ENCODE results near the gene KIF14. TPM values are rescaled to one million over a fixed set of nuclear protein-coding genes. Genes with fewer than 3 reads are reported as not detected.
"Not testable (repeated sequence)": the region's sequence is repeated elsewhere in the genome, so short reads cannot be mapped to it uniquely, and the experiment has no call there.

The KIF14 gene
- total RNA-seq, 1 donor from 2014 or later = 7.4 TPM

DNA sequence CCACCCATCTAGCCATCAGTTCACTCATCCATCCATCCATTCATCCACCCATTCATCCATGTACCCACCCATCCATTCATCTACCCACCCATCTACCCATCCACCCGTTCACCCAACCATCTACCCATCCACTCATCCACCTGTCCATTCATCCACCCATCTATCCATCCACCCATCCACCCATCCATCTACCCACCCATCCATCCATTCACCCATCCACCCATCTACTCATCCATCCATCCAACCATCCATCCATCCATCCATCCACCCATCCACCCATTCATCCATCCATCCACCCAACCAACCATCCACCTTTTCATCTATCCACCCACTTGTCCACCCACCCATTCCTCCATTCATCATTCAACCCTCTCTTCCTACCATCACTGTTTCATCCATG lies 80.3 kb downstream of the KIF14 start:
- DNase-seq (ENCODE audit: low read depth in 2 of 2) = no peak

DNA sequence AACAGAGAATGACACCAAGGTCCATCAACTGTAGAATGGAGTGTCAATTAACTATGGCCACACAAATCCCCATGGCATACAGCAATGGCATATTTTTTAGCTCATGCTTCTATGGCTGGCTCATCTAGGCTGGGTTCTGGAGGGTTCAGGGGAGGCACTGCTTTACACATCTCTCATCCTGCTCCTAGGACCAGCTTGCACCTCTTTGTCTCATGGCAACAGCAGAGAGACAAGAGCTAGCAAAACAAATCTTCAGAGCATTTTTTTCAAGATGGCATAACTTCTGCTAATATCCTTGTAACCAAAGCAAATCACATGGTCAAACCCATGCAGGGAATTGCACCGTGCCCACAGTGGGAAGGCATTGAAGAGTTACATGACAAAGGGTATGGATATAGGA lies 82.4 kb downstream of the KIF14 start:
- no peak for DNase-seq (ENCODE audit: low read depth in 2 of 2)

DNA sequence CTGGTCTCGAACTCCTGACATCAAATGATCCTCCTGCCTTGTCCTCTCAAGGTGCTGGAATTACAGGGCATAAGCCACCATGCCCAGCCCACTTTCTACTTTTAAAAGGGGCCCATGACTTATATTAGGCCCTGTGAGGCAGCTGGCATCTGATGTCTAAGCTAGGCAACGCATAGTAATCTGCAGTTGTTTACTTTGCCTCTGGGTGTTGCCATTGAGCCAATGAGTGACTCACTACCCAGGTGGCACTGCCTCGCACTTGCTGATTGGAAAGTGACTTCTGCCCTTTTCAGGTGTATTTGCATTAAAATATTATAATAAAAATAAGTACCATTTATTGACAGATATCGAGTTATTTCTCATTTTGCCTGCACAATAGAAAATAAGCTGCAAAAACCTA lies 84.9 kb downstream of the KIF14 start:
- DNase-seq (ENCODE audit: low read depth in 2 of 2) = peak; percentile 11 to 50

DNA sequence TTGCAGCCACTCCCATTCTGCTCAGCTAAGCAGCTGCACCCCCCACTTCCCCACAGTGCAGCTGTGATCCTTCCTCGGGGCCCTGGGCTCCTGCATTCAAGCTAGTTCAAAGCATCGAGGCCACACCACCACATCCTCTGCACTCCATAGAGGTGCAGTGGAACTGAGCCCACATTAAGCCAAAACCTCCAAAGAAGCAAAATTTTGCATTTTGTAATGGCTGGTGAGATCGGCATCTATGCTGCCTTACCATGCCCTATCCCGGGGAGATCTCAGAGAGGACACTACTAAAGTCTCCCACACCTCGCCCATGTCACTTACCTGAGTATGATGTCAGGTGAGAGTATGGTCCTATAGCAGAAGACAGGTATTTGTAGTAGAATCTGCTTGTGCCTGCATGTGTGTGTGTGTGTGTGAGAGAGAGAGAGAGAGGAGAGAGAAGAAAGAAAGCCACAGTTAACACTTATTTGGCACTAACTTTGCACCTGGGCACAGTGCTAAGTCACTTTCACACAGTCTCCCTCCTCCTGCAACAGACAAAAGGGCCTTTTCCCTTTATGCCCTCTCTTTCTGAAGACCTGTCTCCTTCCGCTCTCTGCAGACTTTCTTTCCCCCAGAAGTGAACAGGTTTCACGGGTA lies 89.8 kb downstream of the KIF14 start:
- DNase-seq (ENCODE audit: low read depth in 2 of 2) = no peak

GRCh38 chr1:200528858-200529606 lies 91.5 kb downstream of the KIF14 start:
- no peak for DNase-seq (ENCODE audit: low read depth in 2 of 2)

DNA sequence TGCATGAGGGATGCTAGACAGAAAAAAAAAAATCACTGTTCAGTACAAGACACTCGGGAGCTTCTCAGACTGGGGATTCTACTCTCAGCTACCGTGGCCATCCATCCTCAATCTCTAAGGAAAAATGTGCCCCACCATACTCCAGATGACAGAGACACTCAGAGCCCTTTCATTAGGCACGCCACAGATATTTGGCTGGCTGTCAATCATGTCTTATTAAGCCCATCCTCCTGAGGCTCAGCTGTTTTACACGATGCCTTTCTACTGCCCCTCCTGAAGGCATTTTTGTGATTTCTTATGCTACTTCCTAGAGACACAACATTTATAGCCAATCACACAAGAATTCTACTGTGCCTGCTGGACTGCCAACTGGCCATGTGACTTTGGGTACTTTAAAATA lies 92.9 kb downstream of the KIF14 start:
- DNase-seq (ENCODE audit: low read depth in 2 of 2) = no peak

DNA sequence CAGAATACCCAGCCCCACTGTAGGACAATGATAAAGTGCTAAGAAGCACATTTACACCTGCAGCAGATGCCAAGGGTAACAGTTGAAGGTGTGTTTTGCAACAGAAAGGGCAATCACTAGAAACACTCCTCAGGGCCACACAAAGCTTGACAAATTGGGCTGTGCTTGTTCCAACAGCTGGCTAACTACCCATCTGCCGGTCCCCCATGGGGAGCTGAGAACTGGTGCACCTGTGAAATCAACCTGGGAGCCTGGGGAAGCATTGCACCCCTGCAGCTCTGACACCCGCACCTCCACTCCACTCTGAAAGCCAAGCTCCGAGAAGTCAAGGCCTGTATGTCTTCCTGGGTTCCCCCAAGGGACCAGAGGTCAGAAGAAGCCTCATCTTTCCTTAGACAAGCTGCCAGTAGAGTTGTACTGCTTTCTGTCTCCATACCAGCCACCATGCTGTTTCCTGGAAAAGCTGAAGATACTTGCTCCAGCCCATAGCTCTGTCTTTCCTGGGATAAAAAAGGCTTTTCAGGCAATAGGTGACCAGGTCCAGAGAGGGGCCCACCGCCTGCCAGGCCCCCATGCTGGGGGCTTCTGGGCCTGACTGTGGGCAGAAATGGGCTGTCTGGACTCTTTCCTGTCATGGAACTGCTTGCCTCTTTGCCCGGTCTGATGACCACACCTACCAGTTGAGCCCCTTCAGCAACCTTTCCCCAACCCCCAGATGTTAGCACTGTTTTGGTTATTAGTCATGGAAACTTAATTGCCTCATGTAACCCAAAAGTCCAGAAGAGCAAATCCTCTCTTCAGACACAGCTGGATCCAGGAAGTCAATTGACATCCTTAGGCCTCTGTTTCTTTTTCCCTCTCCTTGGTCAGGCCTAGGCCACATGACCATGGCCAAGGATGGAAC lies 93.6 kb downstream of the KIF14 start:
- DNase-seq (ENCODE audit: low read depth in 2 of 2) = no peak

- no peak for DNase-seq (ENCODE audit: low read depth in 2 of 2)
Measured at GRCh38 chr1:200525090-200525987, 95.2 kb downstream of the KIF14 start.

DNA sequence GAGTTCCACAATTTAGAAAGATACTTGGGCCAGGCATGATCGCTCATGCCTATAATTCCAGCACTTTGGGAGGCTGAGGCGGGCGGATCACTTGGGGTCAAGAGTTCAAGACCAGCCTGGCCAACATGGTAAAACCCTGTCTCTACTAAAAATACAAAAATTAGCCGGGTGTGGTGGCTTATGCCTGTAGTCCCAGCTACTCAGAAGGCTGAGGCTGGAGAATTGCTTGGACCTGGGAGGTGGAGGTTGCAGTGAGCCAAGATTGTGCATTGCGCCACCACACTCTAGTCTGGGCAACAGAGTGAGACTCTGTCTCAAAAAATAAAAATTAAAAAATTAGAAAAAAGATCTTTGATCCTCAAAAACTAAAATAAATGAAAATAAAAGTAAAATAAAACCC lies 96.0 kb downstream of the KIF14 start:
- not testable (repeated sequence) for DNase-seq (ENCODE audit: low read depth in 2 of 2)

GRCh38 chr1:200524092-200524491 lies 96.5 kb downstream of the KIF14 start:
- no peak for DNase-seq (ENCODE audit: low read depth in 2 of 2)

- DNase-seq (ENCODE audit: low read depth in 2 of 2) = no peak
Measured at GRCh38 chr1:200520735-200521134, 99.8 kb downstream of the KIF14 start.

DNA sequence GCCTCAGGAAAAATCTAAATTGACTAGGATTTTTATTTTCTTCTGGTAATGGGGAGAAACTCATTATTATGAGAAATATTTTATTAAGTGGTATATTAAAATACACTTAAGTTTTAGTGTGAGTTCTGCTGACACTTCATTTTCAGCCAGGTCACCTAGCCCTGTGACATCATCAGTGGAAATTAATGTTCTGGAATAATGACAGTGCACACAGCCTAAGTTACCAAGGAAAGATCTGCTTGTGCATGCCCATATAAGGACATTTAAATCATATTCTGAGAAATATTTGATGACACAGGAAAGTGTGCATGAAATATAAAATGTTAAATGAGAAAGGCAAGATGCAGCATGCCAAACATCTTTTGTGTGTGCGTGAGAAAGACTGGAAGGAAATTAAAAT lies 102.0 kb downstream of the KIF14 start:
- DNase-seq (ENCODE audit: low read depth in 2 of 2) = no peak

GRCh38 chr1:200512191-200512590 lies 108.4 kb downstream of the KIF14 start:
- peak in 1 of 2 donors; percentile 56 for DNase-seq (ENCODE audit: low read depth in 2 of 2)

DNA sequence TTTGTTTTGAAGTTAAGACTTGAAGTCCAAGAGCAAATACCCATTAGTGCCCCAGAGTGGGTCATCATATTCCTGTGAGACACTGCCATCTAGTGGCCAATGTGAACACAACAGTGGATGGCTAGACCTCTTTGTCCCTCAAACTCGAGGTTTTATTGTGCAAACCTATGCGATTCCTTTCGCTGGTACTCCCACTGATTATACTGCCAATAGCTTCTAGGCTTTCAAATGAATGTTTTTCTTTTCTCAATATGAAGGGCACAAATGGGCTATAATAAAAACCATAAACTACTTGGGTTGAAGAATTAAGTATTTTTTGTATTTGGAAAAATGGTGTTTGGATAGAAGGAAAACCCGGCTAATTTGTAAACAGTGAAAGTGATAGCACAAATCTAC lies 110.3 kb downstream of the KIF14 start:
- peak; percentile 68 to 83 for DNase-seq (ENCODE audit: low read depth in 2 of 2)

GRCh38 chr1:200506471-200506870 lies 114.1 kb downstream of the KIF14 start:
- DNase-seq (ENCODE audit: low read depth in 2 of 2) = no peak

- no peak for DNase-seq (ENCODE audit: low read depth in 2 of 2)
Measured at GRCh38 chr1:200505257-200505656, 115.3 kb downstream of the KIF14 start.

Other genes starting within 250 kb of the KIF14 start
- 16.2 and 18.6 TPM in 2 replicates for gene ZNF281, start 210.7 kb downstream of the KIF14 start, total RNA-seq
- 9.6 and 10.1 TPM in 2 replicates for gene DDX59, start 49.2 kb upstream of the KIF14 start, total RNA-seq
- gene CAMSAP2, start 118.1 kb upstream of the KIF14 start, total RNA-seq = 22.9 and 29.2 TPM in 2 replicates

All from dermis microvascular lymphatic vessel endothelial cell (primary cell).